Hepatic stellate cell (primary cell): Measurements from ENCODE around the gene ZBTB22.
"Not testable (repeated sequence)": the region's sequence is repeated elsewhere in the genome, so short reads cannot be mapped to it uniquely, and the experiment has no call there.

ENCODE experiments used
- DNase-seq: peaks from one replicate; pipeline ENCODE4 v3.0.0; 2011; ENCODE audit warnings: low spot score

ZBTB22 gene

DNA sequence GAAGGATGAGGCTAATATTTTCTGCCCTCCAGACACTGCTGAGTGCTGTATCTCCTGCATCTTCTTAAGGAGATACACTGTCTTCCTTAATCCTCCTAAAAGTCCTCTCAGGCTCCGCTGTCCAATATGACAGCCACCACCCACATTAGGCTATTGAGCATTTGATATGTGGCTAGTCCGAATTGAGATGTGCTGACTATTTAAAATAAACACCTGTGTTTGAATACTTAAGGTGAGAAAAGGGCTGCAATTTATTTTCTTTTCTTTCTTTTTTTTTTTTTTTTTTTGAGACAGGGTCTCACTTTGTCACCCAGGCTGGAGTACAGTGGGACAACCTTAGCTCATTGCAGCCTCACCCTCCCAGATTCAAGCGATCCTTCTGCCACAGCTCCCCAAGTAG lies 15.7 kb downstream of the ZBTB22 start:
- DNase-seq = no peak

DNA sequence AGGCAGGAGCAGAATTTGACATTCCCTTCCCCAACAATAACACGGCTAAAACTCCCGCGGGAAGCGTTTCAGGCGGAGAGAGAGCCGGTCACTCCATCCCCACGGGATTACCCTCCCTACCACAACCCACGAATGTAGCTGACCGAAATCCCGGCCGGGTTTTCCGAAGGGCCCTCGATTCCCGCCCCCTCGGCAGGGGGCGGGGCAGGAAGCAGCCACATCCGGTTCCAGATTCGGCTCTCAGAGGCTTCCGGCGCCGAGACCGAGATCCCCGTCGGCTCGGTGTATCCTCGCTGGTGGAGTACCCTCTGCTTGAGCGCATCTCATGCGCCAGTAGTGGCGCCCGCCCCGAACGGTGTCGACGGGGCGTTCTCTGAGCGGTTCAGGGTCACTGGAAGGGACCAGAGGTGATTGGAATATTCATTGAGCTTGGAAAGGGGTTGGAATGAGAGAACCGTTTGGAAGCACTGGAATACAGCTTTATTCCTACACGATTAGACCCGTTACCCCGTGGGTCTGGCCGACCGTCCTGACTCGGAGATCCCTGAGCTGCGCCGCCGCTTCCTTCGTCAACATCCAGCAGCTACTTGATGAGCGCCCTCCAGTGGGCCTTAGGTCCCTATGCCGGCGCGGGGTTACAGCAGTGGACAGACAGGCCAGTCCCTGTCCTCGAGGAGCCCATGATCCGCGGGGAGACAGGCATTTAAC lies 18.2 kb downstream of the ZBTB22 start:
- DNase-seq = peak; percentile 94

DNA sequence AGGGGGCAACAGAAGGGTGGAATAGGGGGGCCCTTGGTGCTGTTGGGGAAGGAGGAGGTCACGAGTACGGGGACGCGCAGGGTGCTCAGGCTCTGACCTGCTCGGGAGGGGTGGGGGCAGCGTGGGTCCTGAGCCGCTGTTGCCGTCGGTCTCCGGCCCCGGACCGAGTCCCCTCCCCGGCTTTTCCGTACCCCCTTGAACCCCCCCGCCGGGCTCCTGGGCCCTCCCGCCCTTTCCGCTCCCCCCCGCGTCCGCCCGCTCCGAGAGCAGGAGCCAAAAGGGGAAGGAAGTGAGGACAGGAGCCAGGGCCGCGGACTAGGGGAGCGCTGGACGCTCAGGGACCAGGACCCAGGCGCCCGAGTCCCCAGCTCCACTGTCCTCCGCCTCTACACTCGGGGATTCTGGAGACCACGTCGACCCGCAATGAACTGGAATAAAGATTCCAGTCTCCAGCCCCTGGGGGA lies 18.7 kb downstream of the ZBTB22 start, which contains the start of gene RGL2:
Gene RGL2 (minus strand): TSS at position 170 of the 464 bp plus-strand sequence. CDS start 332 bp downstream, outside the sequence.
- DNase-seq = peak; percentile 71

DNA sequence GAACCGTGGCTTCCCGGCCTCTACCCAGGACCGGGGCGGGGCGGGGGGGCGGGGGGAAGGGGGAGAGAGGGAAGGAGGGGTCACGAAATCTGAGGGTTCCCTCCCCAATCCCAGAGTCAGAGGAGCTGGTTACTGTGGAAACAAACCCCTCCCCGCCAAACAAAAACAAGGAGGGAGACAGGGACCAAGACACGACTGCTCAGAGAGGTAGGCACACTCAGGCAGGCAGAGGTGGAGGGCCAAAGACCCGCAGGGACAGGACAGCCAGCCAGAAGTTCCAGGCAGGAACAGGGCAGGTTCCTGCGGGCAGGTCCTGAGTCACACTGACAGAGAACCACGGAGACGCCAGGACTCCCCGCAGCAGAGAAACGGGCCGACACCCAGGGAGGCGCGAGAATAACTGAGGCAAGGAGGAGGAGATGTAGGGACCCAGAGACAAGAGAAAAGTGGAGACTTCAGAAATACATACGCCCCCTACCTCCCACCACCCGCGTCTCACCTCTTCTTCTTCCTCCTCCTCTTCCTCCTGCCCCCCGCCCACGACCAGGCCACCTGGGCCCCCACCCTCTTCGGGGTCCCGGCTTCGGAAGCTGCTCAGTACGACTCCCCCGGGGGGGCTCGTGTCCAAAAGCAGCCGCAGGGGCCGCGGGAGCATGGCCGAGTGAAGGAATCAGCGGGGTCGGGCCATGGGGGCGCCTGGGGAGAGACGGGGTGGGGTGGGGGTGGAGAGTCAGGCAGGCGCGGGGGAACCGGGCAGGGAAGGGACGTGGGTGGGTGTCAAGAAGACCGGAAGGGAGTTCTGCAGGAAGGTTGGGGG lies 19.4 kb downstream of the ZBTB22 start:
- DNase-seq = peak; percentile 95

DNA sequence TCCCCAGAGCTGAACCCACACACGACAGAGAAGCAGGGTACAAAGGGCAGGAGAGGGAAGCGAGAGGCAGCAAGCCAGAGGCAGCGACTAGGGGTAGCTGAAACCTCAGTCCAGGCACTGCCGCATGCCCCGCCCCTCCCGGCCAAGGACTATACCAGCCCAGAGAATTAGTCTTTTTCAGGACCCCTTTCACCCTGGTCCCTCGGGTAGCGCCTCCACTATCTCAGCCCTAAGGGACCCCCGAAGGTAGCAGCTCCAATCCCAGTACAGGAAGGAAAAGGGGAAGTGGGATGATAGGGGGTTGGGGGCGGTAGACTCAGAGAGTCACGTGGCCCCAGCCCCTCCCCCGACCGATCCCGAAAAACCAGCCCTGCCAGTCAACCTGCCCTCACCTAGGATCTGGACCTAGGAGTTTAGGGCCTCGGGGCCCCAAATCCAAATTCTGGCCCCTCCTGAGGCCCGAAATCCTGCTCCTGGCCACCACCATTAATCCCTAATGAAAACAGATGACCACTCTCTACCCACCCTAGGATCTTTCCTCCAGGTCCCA lies 20.1 kb downstream of the ZBTB22 start:
- no peak for DNase-seq

DNA sequence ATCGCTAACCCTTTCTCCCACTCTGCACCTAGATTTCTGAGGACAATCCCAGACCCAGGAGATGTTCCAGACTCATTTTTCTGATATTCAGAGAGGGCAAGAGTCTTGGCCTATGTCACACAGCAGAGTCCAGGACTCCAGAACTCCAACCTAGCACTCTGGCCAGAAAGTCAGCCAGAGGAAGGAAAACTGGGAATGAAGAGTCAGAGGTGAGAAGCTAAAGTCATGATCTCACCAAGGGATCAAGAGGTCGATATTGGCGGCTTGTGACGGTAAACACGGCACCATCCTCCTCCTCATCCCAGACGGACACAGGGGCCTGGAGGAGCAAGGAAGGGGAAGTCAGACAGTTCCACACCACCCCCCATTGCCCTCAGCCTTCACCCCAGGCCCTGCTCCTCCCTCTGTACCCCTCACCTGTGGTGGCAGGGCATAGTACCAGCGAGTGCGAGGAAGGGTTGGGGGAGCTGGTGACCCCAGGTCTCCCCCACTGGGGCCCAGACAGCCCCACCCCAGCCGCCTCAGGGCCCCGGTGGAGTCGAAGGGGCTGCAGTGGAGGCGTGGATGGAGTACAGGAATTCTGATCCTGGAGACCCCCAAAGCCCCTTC lies 20.6 kb downstream of the ZBTB22 start:
- DNase-seq = no peak

DNA sequence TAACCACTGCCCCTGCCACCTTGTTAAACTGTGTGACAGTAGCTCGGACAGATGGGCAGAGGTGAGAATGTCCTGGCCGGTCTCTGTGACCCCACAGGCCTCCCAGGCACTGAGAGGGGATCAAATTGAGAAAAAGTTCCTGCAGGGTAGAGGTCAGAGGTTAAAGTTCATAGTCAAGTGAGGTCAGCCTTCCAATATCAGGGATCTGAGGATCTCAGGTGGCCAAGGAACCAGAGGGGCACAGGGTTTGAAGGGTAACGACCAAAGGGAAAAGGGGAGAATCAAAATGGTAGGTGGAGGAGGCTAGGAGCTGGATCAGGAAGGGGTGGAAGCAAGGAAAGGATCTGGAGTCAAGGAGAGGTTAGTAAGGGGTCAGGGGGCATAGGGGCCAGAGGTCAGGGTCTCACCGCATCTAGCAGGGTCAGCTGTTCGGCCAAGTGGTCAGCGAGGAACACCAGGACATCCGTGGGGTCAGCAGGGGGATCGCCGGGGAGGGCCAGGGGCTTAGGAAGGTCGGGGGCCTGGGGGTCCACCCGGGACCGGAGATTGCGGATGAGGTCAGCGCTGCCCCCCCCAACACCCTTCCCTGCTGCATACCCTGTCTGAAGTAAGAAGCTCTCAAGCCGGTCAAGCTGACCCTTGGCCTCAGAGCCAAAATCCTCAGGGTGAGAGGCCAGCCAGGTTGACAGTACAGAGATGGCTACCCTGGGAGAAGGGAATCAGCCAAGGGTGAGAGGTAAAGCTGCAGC lies 21.7 kb downstream of the ZBTB22 start:
- no peak for DNase-seq

DNA sequence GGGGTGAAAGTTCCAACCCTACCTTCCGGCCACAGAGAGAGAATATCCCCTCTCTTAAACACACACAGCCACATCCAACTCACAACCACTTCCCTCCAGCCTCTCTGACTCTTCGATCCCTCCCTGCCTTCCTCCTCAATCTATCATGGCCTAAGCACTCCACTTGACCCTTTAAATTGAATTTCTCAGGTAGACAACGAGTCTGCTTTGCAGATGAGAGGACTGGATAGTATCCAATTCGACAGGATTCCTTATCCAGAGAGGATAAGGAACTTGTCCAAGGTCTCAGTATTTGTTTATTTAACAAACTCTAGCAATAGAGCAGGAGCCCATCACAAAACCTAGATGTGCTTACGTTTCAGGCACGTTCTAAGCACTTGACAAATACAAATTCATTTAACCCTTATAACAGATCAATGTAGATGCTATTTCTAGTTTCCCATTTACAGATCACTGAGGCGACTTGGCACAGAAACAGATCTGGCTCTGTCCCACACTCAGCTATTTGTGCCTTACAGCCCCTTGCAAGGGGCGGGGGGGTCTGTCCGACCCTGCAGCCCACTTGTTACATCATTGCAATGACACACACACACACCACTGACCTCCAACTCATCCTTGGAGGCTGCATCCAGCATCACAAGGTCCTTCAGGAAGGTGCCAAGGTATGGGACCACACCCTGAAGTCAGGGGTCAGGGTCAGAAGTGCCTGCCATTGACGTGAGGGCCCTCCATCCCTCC lies 23.3 kb downstream of the ZBTB22 start:
- DNase-seq = no peak

DNA sequence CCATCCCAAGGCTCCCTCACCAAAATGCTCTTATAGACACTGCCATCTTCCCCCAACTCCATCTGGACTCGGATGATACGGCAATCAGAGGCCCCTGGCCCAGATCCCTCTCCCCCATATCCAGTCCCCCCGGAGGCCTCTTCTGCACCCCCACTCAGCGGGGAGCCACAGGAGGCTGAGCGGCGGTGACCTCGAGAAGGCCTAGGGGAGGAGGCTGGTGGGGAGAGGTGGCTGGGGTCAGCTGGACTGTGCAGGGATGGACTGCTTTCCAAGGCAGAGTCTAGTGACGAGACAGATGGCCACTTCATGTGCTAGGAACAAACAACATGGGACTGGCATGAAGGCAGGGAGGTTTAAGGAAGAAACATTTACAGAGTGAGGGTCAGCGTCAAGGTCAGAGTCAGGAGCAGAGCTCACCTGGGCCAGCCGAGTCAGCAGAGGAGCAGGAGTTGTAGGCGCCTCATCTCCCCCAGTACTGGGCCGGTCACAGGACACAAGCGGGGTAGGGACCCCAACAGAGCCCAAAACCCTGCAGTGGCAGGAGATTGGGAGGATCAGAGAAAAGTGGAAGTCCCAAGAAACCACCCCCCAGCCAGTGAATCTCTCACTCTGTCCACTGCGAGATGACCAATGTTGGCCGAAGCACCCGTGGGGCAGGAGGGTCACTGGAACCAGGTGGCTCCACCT lies 24.4 kb downstream of the ZBTB22 start:
- DNase-seq = no peak

DNA sequence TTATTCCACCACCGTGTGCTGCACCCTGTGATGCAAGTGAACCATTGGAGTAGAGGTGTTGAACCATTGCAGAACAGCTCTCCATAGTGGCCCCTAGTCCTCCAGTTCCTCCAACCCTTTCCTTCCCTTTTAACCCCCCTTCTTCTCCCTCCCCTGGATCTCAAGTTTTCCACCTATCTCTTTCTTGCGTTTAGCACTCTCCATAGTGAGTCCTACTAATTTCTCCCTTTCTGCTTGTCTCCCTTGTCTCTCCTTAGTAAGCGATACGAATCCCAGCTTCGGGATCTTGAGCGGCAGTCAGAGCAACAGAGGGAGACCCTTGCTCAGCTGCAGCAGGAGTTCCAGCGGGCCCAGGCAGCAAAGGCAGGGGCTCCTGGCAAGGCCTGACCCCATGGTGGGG lies 27.1 kb downstream of the ZBTB22 start:
- no peak for DNase-seq

DNA sequence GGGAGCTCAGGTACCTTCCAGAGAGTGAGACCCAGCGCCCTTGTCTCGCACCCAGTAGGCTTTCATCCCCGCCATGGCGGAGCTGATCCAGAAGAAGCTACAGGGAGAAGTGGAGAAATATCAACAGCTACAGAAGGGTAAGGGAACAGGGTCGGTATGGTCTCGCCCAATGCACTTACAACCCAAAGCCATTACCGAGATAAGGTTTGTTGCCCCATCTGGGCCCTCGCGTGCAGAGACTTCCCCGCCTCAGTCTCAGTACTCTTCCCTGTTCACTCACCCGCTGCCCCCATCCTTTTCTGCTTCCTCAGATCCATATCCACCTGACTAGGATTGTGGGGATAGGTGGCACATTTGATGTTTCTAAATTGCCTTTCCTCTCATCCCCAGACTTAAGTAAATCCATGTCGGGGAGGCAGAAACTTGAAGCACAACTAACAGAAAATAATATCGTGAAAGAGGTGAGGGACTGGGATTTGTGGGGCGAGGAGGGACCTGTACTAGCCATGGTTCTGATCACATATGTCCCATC lies 27.7 kb downstream of the ZBTB22 start:
- peak; percentile 49 for DNase-seq

DNA sequence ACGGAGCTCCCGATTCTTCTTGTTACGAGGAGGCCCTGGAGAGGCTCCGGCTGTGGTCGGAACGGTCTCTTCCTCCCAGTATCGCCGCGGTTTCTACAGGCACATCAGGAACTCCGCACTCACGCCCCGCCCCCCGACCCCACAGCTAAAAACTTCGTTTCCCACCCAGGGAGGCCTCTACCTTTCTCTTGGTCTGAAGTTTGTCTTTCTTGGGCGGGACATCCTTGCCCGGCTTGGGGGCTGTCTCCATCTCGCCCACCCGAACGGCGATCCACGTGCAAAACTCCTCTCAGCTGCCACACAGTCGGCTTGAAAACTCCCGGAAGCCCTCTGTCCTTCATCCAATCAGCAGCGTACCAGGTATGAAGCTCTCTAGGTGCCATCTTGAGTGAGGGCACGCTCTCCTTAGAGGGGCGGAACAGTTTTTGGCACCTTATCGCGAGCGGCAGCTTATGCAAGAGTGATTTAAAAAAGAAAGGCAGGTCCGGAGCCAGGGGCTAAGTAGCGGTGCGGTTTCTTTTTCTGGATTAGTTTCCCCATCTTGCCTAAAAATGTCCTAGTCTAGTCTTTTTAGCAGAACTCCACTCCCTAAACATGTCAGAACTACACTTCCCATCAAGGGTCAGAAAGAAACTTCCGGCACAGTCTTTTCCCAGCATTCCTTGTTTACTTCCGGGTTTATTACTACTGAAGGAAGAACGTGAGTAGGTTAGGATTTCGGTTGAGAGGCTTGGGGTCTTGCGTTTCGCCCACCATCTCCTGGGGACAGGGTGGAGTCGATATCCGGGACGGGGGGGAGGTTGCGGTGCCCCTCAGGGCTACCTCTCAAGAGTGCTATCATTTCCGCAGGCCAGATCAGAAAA lies 28.4 kb downstream of the ZBTB22 start, which contains the start of the genes PFDN6 and WDR46:
Gene PFDN6 (plus strand): TSS at position 681 of the 863 bp plus-strand sequence. CDS start 256 bp downstream, outside the sequence.
Gene WDR46 (minus strand): TSS at position 319 of the 863 bp plus-strand sequence. CDS start 69 bp downstream, at position 250.
- peak; percentile 98 for DNase-seq

DNA sequence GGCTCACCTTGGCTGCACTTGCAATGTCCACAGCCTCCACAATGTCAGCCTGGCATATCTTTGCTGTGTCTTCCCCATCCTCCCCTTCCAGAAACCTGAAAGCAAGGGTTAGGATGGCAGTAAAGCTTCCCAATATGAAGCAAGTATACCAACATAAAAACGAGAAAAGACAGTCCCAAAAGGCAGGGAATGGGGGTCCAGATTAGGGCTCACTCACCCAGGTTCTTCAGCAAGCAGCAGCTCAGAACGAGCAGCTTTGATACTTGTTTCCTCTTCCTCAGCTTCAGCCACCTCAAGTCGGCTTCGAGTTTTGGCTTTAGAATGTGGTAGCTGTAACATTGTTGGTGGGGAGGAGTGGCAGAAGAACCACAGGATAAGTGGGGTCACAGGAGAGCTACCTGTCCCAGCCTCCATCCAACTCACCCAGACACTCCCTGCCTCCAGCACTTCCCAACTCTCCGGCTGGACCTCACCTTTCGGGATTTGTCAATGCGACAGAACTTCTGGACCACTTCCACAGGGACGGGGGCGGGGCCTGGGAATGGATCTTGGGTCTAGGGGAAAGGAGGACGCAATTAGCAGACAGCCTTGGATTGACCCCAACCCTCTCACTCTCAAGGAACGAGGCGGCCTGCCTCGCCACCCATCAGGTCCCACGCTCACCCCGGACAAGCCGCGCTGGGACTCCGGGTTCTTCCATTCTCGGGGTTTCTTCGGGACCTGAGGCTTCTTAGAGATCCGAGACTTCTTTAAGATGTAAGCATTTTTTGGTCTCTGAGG lies 29.2 kb downstream of the ZBTB22 start:
- DNase-seq = no peak

DNA sequence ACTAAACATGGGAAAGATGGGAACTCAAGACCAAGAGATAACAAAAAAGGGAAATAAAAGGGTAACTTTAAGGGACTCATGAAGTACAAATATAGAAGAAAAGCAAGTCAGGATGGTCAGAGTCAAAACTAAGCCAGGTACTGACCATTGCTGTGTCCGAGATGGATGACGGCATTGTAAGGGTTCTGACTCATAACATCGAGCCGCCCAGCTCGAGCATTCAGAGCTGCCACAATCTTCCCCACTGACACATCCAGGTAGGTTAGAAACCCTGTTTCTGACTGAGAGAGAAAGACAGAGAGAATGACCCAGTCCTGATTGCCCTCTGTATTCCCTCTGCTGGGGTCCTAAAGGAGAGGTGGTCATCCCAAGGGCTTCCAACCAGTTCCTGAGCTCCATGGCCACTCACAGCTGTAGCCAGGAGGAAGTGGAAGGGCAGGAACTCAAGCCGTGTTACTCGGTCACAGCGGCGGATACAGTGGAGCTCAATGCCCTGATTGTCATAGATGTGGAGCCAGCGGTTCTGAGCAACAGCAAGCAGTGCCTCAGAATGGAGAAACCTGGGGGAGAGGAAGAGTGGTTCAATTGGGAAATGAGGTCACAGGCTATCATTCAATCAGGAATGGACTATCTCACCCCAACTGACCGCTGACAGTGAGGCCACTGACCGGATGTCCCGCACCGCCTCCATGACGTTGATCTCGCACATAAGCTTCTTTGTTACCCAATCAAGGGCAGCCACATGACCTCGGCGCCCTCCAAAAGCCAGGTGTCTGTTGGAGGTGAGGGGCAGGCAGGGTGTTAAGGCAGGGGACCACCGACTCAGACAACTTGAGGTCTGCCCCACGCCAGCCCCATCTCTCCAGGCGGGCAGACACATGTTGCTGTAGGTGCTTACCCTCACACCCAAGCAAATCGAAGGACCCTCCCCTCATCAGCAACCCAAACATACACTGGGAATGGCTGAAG lies 30.3 kb downstream of the ZBTB22 start:
- no peak for DNase-seq

DNA sequence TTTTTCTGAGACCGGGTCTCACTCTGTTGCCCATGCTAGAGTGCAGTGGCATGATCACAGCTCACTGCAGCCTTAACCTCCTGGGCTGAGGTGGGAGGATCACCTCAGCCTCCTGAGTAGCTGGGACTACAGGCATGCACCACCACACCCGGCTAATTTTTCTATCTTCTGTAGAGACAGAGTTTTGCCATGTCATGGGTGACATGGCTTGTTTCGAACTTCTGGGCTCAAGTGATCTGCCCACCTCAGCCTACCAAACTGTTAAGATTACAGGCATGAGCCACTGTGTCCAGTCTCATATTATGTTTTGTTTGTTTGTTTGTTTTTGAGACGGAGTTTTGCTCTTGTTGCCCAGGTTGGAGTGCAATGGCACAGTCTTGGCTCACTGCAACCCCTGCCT lies 32.3 kb downstream of the ZBTB22 start:
- DNase-seq = not testable (repeated sequence)

DNA sequence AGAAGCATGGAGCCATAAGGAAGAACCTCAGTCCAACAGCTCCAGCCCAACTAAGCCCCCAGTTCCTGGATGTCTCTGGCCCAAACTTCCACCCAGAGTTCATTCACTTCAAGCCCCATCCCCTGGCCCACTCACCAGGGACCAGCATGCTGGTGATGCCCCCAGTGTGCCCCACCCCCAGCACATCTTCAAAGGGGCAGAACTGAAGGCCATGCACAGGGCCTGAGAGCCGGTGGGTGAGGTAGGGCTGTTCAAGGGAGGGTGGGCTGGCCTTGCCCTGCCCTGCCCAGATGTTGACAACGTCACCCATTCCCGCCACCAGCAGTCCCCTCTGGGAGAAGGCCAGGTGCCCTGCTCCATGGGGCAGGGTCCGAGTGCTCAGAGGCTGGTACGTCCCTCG lies 37.0 kb downstream of the ZBTB22 start:
- DNase-seq = no peak

DNA sequence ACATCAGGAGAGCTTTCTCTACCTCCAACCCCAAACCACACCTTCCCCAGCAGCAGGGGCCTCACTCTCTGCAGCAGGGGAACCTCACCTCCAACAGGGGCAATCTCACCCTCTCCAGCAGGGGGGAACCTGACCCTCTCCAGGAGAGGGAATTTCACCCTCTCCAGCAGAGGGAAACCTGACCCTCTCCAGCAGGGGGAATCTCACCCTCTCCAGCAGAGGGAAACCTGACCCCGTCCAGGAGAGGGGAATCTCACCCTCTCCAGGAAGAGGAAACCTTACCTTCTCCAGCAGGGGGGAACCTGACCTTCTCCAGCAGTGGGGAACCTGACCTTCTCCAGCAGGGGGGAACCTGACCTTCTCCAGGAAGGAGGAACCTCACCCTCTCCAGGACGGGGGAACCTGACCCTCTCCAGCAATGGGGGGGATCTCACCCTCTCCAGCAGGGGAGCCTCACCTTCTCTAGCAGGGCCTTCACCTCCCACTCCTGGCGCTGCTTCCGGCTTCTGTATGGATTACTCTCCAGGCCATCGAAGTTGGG lies 37.5 kb downstream of the ZBTB22 start:
- peak; percentile 78 for DNase-seq
